ENCODE results near the gene MANBA.
"Not testable (repeated sequence)": the region's sequence is repeated elsewhere in the genome, so short reads cannot be mapped to it uniquely, and the experiment has no call there.

Gene MANBA

DNA sequence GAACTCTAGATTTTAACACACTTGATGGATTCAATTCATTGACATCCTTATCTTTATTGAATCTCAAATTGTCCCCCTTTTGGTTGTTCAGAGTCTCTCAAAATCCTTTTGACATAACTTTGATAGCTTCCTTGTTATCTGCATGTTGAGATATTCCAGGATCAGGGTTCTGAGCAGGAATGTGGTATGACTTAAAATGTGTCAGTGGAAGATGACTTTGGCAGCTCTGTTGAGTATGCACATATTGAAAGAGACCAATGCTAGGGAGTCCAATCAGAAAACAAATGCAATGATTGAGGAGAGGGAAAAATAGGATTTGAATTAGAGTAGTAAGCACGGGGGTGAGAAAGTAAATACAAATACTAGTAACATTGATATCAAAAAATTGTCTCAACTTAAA lies 93.8 kb downstream of the MANBA start:
- no peak for DNase-seq

DNA sequence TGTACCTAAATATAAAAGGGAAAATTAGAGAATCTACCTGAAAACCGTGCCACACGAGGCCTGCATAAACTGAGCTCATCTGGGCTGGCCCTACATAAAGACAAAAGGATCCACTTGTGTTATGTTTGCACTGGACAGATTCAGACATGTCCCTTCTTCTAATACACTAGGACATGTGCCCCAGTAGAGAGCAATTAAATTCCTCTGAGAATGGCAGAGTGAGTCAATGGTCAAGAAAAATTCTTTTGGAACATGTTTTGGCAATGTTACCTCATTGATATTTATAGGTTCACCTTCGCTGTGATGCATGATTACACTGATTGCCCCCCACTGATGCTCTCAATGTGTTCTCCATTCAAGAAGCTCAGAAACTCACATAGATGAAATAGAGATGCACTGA lies 95.2 kb downstream of the MANBA start:
- no peak for DNase-seq

DNA sequence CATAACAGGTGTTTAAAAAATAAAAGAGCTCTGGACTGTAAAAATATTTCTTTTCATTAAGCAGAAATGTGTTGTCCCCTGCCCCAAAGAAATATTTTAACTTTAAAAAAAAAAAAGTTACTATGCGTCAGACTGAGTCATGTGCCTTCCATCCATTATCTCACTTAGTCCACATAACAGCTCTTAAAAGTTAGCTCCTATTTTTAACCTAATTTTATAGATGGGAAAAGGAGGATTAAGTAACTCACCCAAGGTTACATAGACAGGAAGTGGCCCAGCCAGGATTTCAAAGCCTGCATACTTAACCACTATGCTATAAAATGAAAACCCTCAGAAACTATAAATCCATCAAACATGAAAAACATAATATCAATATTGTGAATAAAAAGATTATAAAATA lies 97.7 kb downstream of the MANBA start:
- DNase-seq, result no peak

DNA sequence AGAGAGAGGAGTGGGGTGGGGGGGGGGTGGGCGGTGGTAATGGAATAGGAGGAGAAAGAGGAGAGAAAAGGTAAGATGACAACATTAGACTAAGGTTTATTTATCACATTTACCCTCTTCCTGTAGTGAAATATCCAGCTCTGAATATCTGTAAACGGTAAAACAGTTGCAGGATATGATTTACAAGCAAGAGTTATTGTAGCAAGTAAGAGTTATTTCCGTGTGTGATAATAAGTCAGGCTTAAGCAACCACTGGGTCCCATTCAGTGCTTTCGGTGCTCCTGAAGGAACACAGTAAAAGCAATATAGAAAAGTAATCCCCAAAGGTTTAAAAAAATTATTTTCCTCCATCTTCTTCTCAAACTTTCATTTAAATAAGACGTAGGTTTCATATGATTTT lies 103.6 kb downstream of the MANBA start:
- DNase-seq, result no peak

DNA sequence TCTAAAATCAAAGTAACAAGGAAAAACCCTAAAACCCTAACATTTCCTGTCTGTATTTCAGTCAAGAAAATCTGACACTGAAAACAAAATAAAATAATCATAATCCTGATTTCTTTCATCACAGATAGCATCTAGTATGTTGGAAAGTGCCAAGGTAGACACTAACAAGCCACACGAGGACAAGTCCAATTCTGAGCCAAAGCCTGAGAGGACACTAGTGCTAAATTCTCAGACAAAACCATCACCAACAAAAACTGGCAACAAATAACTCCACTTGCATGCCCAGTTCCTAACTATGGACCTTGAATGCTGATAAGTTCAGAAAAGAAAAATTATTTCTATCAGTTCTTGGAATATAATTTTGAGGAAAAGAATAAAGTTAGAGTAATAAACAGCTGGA lies 113.7 kb downstream of the MANBA start:
- DNase-seq, result no peak

DNA sequence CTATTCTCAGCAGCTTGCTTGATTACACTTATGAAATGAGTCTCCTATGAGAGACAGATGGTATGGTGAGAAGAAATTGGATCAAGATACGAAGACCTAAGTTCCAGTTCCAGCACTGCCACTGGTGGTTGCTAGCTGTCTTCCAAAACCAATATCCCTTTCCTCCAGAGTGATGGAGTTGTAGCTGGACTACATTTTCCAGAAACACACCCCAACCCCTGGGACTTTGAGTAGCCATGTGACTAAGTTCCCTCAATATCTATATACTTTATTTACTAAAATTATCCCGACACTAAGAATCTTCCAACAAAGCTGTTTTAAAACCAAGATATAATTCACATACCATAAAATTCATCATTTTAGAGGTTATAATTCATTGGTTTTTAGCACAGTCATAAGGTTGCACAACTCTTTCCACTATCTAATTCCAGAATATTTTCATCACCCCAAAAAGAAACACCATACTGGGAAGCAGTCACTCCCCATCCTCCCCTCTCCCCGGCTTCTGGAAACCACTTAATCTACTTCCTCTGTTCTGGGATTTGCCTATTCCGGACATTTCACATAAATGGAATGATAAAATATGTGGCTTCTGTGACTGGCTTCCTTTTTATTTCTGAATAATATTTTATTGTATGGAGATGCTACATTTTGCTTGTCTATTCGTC lies 118.0 kb downstream of the MANBA start:
- DNase-seq, result no peak

DNA sequence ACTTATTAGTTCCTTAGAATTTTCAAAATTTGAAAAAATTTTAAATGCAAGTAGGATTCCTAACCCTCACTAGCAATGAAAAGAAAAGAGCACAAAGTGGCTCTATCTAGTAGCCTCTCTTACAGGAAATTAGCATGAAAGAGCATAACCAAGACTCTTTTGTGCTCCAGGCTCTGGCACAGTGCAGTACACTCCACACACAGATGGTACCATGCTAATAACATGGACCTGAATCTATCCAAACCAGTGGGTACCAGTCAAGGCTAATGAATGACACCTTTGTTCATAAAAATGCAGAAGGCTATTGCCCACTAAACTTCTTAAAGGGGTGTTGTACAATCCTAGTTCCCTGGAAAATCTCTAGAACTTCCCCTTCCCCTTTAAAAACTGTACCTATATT lies 119.0 kb downstream of the MANBA start:
- no peak for DNase-seq

DNA sequence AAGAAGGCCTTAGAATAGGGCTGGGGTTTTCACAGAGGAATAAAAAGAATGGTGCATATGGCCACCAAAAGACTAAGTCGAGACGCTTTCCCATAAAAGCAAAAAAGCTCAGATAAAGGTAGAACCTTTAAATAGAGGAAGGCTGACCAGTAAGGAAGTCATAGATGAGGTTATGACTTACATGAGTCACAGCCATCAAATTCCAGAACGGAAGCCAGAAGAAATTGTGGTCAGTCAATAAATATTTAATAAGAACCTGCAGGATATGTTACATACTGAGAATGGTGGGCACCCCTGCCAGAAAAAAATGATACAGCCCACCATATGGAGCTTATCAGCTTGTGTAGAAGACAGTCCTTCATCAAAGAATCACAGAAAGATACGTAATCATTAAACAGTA lies 120.1 kb downstream of the MANBA start:
- DNase-seq, result no peak

DNA sequence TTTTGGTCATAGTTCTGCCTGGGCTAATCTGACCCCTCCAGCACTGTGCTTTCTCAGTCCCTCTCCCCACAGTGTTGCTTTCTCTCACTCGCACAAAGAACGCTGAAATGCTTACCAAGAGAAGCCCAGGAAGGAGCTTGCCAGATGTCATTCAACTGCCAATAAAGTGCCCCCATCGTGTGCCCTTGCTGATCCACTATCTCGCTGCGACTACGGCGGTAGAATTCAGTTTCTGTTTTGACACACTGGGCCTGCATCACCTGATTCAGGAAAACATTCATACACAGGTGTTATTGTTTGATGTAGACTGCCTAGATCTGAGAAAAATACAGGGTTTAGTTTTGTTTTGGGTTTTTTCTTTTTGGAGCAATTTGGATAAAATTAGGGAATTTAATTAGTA lies 121.2 kb downstream of the MANBA start:
- DNase-seq, result no peak

DNA sequence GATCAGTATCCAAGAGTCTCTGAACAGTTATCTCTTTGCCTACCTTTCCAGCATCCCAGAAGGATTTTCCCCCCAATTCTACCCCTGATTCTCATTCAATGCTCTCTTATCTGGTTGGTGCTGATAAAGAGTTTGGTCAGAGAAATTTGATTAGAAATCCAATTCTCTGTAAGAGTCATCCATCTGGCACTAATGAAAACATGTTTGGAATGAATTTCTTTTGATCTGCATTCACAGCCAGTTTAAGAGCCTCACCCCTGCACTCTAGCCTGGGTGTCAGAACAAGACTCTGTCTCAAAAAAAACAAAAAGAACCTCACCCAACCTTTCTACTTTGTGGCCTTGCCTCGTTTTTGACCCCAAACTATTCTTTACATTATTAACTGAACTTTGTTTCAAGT lies 122.1 kb downstream of the MANBA start:
- no peak for DNase-seq

DNA sequence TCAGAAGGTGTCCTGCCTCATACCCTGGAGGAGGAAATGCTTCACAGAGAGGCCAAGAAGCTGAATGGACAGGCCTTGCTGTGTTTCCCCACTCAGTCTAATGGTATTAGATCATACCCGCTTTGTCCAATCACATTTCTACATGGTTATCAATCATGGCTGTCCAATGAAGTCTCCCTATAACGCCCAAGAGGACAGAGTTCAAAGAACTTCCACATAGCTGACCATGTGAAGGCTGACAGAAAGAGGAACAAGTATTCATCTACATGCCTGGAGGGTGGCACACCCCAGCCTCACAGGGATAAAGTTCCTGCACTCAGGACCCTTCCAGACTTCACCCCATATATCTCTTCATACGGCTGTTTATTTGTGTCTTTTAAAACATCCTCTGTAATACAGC lies 123.4 kb downstream of the MANBA start:
- no peak for DNase-seq

DNA sequence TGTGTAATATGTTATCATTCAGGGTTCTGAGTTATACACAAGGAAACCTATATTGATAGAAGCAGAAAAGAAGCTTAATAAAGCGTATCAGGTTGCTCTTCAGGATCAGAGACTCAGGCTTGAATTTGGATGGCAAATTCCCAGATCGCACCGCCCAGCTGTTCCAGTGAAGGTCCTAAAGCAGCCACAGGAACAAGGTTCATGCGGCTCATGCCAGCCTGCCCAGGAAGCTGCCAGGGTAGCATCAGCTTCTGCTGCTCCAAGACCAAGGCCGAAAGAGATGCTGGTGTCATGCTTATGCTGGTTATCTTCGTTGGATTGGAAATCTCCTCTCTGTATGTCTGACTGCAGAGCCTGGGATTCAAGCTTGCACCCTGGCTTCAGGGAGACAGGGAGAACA lies 127.7 kb downstream of the MANBA start:
- no peak for DNase-seq

DNA sequence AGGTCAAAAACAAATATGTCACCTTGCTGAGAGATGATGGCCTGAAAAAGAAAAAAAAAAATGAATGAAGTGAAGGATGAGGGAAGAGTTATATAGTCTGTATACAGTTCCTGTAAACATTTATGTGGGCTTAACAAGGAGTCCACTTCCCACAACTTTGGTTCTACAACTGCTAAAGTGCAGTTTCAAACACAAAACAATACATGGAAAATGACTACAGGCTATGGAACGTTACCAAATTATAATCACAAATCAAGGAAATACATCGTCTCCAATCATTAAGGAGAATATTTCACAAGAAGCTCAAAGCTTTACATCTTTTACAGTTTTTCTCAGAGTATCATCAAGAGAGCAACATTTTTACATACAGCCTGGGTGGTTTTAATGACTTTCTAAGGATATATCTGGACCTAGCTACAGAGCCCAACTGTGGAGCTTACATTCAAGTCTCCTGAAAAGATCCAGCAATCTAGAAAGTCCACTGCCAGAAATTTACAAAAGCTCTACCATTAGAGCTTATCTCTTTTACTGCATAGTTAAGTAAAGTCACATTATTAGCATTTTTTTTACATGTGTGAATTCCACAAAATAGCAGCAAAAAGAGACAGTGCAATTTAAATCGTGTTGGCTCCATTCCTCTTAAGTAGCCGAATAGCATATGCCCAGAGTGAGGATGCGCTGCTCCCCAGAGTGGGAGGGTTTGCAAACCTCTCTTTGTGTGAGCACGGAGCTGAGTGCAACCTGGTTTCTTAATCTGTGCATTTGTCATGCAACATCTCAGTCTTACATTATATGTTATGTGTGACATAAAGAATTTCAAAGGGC lies 128.3 kb downstream of the MANBA start:
- no peak for DNase-seq

DNA sequence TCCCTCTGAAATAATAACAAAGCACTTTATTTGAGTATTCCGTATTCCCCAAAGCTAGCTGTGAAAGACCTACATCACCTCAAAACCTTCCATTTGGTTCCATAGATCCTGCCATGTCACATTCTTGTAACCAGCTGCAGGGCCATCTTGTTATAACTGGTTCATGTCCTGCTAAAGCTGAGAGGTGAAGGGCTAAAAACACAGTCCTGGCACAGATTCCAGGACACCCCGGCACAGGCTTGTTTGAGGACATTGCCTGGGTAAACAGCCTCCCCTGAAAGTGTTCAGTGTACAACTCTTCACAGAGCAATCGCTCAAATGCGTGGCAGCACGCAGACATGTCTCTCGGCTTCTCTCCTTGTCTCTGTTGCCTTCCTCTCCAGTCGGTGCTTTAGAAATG lies 129.2 kb downstream of the MANBA start:
- no peak for DNase-seq

DNA sequence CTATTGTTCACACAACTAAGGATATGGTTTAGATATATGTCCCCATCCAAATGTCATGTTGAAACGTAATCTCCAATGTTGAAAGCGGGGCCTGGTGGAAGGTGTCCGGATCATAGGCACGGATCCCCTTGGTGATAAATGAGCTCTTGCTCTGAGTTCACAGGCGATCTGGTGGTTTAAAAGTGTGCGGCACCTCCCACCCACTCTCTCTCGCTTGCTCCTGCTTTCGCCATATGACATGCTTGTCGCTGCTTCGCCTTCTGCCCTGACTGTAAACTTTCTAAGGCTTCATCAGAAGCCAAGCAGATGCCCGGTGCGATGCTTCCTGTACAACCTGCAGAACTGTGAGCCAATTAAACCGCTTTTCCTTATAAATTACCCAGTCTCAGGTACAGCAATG lies 131.1 kb downstream of the MANBA start:
- DNase-seq, result no peak

DNA sequence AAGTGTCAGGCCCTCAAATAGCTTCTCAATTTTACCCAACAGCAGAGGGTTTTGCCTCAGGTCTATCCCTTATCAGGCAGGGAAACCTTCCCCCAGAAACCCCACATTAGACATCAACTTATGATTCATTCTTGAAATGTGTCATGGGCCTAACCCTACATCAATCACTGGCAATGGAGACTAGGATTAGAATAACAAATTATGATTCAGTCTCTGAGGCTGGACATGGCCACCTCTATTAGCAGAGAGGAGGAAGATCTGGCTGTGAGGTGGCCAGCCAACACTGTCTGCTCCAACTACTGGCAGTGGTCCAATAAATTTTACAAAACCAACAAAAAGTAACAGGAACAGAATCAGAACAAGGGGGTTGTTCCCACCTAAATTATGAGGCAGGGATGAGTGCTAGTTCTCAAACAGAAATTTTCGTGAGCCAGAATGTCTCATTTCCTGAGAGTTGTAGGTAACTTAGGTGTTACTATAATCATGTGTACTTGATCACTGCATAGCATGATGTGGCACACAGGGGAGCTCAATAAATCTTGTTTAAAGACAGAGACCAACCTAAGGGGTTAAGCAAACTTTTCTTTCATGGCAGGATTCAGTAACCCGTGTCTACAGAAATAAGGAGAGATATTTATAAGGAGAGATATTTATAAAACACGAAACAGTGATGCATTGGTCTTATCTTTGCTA lies 132.8 kb downstream of the MANBA start:
- DNase-seq, result no peak

DNA sequence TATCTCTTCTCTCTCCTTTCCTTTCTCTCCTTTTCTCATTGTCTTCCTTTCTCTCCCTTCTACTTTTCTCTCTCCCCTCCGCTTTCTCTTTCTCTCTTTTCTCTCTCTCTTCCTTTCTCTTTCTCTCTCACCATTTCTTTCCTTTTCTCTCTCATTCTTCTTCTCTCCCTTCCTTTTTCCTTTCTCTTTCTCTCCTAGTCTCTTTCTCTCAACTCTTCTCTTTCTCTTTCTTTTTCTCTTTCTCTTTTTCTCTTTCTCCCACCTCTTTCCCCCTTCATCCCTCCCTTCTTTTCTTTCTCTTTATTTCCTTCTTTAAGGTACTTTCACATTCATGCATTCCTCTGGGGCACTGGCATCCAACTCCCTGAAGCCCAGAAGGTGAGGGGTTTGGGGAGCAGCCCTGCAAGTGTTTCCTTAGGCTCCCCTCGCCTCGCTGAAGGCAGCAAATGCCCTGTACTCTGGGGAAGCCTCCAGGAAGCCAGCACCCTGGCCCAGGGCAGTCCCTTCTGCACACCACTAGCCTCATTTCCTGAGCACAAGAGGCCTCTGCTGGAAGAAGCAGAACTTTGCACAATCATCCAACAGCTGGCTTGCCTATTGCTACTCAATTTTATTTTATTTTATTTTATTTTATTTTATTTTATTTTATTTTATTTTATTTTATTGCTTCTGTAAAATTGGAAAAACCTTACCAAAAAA lies 135.4 kb downstream of the MANBA start:
- DNase-seq, result peak; percentile 55

DNA sequence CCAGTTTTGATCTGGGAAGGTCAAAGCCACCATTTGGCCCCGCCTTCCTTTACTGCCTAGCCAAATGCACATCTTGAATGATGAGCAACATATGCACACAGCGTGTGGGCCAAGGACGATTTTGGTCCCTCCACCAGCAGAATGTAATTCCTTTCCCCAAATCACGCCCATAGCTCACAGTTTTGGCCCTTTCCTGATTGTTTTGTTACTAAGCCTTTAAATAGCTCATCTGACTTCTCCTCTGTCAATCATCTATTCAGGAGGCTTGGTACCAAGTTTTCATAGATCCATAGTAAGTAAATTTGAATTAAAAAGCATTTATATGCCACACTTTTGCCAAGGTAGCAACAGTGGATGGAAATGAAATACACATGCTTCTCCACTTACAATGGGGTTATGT lies 136.3 kb downstream of the MANBA start:
- no peak for DNase-seq

DNA sequence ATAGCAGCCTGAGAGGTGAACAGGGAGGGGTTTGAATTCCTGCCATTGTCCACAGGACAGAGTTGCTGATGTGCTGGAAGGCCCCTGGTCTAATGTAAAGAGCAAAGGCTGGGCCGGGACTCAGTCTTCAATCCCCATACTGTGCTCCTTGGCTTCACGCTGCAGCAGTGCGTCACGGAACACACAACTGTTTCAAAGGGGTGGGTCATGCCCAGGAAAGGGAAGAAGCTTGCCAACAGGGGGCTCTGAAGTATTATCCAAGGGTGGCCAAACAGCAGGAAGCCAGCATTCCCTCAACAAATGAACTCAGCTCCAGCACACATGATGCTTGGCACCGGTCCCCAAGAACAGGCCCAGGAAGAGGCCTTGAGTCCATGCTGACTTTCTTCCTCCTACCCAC lies 137.1 kb downstream of the MANBA start:
- DNase-seq, result no peak

DNA sequence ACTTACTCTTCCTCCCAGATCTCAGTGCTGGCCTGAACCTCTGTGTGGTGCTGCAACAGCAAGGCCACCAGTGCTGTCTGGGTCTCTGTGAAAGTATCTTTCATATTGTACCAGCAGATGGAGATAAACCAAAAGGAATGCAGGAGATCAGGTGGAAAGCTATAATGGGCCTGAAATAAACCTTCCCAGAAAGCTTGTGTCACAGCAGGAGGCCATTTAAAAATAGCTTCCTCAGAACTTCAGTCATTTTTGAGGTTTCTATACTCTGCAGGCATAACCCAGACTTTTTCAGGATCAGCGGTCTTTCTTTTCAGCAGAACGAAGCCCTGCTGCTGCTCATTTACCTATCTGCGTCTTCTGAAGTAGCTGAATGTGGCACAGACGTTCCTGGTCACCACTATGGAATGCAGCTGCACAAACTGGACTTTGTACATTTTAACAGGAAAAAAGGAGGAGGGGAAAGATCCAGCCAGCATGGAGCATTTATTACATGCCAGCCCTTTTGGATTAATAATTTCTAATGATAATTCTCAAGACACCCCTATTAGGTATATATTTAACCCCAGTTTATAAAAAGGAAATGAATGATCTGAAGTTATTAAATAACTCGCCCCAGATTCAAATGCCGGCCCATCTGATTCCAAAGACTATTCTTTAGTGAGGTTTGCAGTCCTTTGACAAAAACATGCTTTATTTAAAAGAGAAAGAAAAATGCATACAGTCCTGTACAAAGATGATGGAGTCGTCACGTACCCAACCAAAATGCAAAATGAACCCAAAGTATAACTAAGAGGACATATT lies 139.9 kb downstream of the MANBA start:
- no peak for DNase-seq

DNA sequence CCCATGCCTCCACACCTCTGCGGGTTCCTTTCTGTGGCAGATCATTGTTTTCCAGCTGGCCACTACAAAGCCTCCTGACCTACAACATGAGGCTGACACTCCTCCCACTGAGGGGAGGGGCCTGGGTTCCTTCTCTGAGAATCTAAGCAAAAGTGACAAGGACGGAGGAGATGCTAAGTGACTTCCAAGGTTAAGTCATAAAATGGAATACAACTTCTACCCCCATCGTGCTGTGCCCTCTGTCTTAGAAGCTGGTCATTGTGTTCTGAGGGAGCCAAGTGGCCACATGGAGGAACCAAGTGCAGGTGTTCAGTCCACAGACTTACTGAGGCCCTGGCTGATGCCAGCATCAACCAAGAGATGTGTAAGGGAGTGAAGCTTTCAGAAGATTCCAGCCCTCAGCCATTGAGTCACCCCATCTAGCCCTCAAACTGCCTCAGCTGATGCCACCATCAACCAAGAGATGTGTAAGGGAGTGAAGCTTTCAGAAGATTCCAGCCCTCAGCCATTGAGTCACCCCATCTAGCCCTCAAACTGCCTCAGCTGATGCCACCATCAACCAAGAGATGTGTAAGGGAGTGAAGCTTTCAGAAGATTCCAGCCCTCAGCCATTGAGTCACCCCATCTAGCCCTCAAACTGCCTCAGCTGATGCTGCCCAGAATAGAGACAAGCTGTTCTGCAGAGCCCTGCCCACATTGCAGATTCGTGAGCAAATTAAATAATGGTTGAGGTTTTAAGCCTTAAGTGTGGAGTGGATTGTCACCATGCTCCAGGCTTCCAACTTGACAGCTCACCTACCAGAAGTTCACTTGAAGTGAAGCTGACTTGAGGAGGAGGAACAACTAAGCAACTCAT lies 140.8 kb downstream of the MANBA start:
- not testable (repeated sequence) for DNase-seq

DNA sequence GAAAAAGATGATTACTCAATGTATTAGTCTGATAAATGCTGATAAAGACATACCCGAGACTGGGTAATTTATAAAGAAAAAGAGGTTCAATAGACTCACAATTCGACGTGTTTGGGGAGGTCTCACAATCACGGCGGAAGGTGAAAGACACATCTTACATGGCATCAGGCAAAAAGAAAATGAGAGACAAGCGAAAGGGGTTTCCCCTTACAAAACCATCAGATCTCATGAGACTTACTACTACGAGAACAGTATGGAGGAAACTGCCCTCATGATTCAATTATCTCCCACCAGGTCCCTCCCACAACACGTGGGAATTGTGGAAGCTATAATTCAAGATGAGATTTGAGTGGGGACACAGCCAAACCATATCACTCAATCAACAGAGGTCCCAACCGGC lies 141.7 kb downstream of the MANBA start:
- DNase-seq, result not testable (repeated sequence)
